ENCODE data around the gene EEA1.
A peak's percentile ranks its signal among the peaks of the same experiment; 100 is the strongest.

EEA1 gene

GRCh38 chr12:92928962-92929915 lies at the start of gene EEA1 (continued):
- TF ChIP-seq ELK4 (IDR thresholded peaks at IDR 0.05; ENCODE audit: borderline replicate concordance, low read depth, low read length) = no peak; the same call in 1 of the 2 replicates
- peak; percentile 50; the same call in 1 of the 2 replicates for TF ChIP-seq ZBTB20 (tag by site-specific recombination; IDR thresholded peaks at IDR 0.05)
- TF ChIP-seq ZBTB44 (tag by site-specific recombination; IDR thresholded peaks at IDR 0.05) = no peak
- peak; percentile 79 for TF ChIP-seq ZBTB17 (tag by site-specific recombination; IDR thresholded peaks at IDR 0.05)
- TF ChIP-seq ZNF350 (tag by site-specific recombination; IDR thresholded peaks at IDR 0.05) = no peak
- TF ChIP-seq ZNF549 (tag by site-specific recombination; IDR thresholded peaks at IDR 0.05) = no peak
- no peak for TF ChIP-seq ZNF157 (tag by site-specific recombination; IDR thresholded peaks at IDR 0.05)
- TF ChIP-seq SP2 (tag by site-specific recombination; IDR thresholded peaks at IDR 0.05) = peak; percentile 92
- no peak for TF ChIP-seq ZNF133 (tag by site-specific recombination; IDR thresholded peaks at IDR 0.05)
- TF ChIP-seq ZNF48 (tag by site-specific recombination; IDR thresholded peaks at IDR 0.05) = no peak
- TF ChIP-seq ZBTB48 (tag by site-specific recombination; IDR thresholded peaks at IDR 0.05) = peak; percentile 86
- TF ChIP-seq ZNF629 (tag by site-specific recombination; IDR thresholded peaks at IDR 0.05) = peak; percentile 73
- TF ChIP-seq ZFHX2 (tag by site-specific recombination; conservative IDR thresholded peaks at IDR 0.05) = peak; percentile 88
- no peak for TF ChIP-seq ZNF394 (tag by site-specific recombination; IDR thresholded peaks at IDR 0.05; ENCODE audit: borderline replicate concordance)
- TF ChIP-seq ZNF664 (tag by site-specific recombination; IDR thresholded peaks at IDR 0.05) = no peak
- no peak for TF ChIP-seq SALL2 (tag by site-specific recombination; IDR thresholded peaks at IDR 0.05; ENCODE audit: borderline replicate concordance)
- TF ChIP-seq PATZ1 (tag by site-specific recombination; IDR thresholded peaks at IDR 0.05) = peak; percentile 95
- no peak for TF ChIP-seq ZSCAN16 (tag by site-specific recombination; IDR thresholded peaks at IDR 0.05)
- peak; percentile 97 for TF ChIP-seq PBX3 (CRISPR knock-in tag; IDR thresholded peaks at IDR 0.05)
- no peak for TF ChIP-seq ZNF221 (tag by site-specific recombination; IDR thresholded peaks at IDR 0.05; ENCODE audit: borderline replicate concordance)
- TF ChIP-seq KLF1 (tag by site-specific recombination; IDR thresholded peaks at IDR 0.05) = peak; percentile 58
- TF ChIP-seq ZXDB (tag by site-specific recombination; IDR thresholded peaks at IDR 0.05) = peak; percentile 94
- TF ChIP-seq ZSCAN18 (tag by site-specific recombination; IDR thresholded peaks at IDR 0.05) = no peak
- TF ChIP-seq GLIS2 (tag by site-specific recombination; IDR thresholded peaks at IDR 0.05) = peak; percentile 99
- TF ChIP-seq ZBTB49 (tag by site-specific recombination; IDR thresholded peaks at IDR 0.05; ENCODE audit: low read depth) = no peak
- TF ChIP-seq ZBTB21 (tag by site-specific recombination; IDR thresholded peaks at IDR 0.05) = no peak
- TF ChIP-seq EGR2 (tag by site-specific recombination; IDR thresholded peaks at IDR 0.05; ENCODE audit: low read depth) = peak; percentile 67
- TF ChIP-seq ZNF23 (tag by site-specific recombination; IDR thresholded peaks at IDR 0.05; ENCODE audit: borderline replicate concordance) = no peak
- no peak for TF ChIP-seq ZNF416 (tag by site-specific recombination; IDR thresholded peaks at IDR 0.05)
- peak; percentile 73 for TF ChIP-seq KLF16 (tag by site-specific recombination; IDR thresholded peaks at IDR 0.05)

All from HEK293 (cell line).